Measurements from ENCODE around the gene GLIS1.

GLIS1 gene

DNA sequence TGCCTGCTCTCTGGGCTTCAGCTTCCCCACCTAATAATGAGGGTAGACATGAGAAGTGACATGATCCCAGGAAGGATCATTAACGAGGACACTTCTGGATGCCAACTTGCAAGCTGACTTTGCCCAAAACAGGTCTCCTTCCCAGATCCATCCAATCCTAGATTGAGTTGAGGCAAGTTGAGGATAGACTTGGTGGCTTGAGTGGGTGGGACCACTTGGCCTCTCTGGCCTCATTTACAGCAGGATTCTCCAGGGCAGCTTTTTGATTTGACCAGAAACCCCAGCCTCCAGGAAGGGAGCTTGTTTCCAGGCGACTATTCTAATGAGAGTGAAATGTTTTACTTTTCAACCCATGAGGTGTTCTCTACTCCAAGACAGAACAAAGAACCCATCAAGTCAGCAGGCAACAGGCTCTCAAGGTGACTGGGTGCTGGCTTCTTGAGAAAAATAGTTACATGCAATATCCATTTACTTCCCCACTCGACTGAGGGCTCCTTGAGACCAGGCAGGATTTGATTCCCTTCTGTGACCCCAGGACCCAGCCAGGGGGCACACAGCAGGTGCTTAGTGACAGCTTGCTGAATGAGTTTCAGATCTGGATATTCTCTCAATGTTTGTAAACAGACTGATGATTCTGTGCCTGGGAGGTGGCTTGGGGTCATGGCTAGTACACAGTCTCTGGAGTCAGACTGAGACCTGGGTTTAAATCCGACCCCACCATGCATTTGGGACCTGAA is 151.5 kb downstream of the GLIS1 start:
- H3K4me3 ChIP-seq (ENCODE audit: low read length): no peak overlapping the region
- no peak for DNase-seq (ENCODE audit: low read depth)
- TF ChIP-seq, protein P1, sequence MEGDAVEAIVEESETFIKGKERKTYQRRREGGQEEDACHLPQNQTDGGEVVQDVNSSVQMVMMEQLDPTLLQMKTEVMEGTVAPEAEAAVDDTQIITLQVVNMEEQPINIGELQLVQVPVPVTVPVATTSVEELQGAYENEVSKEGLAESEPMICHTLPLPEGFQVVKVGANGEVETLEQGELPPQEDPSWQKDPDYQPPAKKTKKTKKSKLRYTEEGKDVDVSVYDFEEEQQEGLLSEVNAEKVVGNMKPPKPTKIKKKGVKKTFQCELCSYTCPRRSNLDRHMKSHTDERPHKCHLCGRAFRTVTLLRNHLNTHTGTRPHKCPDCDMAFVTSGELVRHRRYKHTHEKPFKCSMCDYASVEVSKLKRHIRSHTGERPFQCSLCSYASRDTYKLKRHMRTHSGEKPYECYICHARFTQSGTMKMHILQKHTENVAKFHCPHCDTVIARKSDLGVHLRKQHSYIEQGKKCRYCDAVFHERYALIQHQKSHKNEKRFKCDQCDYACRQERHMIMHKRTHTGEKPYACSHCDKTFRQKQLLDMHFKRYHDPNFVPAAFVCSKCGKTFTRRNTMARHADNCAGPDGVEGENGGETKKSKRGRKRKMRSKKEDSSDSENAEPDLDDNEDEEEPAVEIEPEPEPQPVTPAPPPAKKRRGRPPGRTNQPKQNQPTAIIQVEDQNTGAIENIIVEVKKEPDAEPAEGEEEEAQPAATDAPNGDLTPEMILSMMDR (conservative IDR thresholded peaks at IDR 0.05; ENCODE audit: low read depth, low read length): no peak

DNA sequence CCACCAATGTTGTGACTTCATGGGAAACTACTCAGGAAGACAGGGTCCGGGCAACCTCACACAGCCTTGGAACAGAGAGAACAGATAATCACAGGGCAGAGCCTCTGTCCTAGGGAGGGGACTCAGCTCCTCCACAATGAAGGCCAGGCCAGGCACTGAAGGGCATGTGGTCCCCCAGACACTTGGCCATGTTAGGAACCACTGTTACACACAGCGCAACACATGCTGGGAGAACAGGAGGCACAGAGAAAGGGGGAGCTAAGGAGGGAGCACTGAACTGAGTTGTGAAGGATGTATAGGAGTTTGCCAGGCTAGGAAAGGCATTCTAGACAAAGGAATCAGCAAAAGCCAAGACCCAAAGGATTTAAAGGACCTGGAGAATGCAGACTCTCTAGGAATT is 152.2 kb downstream of the GLIS1 start:
- TF ChIP-seq, protein P1 (conservative IDR thresholded peaks at IDR 0.05; ENCODE audit: low read depth, low read length): no peak
- no peak overlapping the region for H3K4me3 ChIP-seq (ENCODE audit: low read length)
- DNase-seq (ENCODE audit: low read depth): no peak

DNA sequence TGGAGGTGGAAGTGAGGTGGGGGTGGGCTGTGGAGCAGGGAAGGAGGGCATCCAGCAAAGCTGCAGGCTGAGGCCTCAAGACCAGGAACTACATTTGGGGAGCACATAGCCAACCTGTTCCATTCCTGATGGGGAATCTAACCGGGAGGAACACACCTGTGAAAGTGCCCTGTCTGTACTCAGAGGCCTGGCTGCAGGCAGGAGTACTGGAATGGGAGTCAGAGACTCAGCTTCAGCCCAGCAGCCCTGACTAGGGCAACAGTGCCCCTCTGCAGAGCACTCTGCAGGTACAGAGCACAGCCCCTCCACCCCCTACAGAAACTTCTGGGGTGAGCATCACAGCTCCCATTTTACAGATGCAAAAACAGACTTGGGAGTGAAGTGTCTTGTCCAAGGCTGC is 153.4 kb downstream of the GLIS1 start:
- TF ChIP-seq, protein P1 (conservative IDR thresholded peaks at IDR 0.05; ENCODE audit: low read depth, low read length): no peak
- DNase-seq (ENCODE audit: low read depth): no peak
- H3K4me3 ChIP-seq (ENCODE audit: low read length): no peak overlapping the region

DNA sequence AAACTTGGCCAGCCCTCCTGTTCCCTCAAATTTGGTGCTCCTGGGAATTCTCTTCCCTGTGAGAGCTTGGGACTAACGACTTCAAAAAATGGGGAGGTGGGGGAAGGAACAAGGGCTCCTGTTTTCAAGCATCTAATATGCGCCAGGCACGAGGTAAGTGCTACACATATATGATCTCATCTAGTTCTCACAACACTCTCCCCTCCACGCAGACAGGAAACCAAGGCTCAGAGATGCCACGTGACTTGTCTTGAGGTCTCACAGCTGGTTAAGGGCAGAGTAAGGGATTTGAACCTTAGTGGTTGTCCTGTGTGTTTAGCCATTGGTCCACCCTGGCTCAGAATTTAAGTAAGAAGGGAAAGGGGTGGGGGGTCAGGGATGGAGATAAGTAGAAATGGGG is 153.8 kb downstream of the GLIS1 start:
- no peak for DNase-seq (ENCODE audit: low read depth)
- no peak overlapping the region for H3K4me3 ChIP-seq (ENCODE audit: low read length)
- TF ChIP-seq, protein P1 (conservative IDR thresholded peaks at IDR 0.05; ENCODE audit: low read depth, low read length): no peak

DNA sequence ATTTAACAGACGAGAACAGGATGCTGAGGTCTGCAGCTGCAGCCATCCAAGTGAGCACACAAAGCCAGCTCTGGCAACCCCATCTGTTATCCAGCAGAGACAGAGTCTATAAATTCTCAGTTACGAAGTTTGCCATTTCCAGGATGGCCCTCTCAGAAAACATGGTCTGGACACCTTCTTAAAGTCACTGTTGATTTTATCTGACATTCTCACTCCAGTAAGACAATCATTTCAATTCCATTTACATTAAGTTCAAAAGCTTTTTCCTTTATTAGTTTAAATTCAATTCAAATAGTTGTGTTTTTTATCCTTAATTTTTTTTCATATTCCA is 154.2 kb downstream of the GLIS1 start:
- TF ChIP-seq, protein P1 (conservative IDR thresholded peaks at IDR 0.05; ENCODE audit: low read depth, low read length): no peak
- no peak for DNase-seq (ENCODE audit: low read depth)
- H3K4me3 ChIP-seq (ENCODE audit: low read length): no peak overlapping the region

DNA sequence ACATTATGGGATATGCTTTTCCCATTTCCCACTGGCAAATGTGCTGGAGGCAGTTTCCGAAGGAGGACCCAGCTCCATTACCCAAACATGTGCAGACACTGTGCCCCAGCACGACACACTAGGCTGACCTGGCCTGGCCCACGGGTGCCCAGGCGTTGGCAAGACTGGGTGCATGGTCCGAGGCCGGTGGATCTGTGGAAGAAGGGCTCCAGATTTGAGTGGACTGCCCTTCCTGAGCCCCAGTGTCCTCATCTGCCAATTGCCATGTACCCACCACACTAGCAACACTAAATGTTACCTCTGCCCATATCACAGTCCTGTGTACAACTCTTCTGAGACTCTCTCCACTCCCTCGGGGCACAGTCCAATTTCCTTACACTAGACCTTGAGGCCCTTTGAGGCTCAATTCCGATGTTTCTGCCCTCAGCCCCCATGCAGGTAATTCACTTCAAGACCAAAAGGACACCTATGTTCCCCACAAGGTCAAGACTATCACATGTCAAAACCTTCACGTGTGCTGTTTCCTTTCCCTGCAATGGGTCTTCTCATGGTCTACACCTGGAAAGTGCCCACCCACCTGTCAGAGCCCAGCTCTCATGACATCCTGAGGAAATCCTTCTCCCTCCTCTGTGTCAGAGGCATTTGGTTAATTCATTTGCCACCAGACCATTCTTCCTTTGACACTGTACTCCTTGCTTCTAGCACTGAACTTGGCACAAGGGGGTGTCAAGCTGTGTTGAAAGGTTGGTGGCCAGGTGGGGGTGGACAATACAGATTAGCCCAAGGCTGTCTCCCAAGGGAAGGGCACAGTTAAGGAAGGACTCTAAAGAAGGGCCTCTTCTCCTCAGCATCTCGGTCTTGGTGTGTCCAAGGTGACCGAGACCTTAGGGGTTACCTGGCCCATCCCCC is 154.8 kb downstream of the GLIS1 start:
- no peak for DNase-seq (ENCODE audit: low read depth)
- TF ChIP-seq, protein P1 (conservative IDR thresholded peaks at IDR 0.05; ENCODE audit: low read depth, low read length): no peak
- no peak overlapping the region for H3K4me3 ChIP-seq (ENCODE audit: low read length)

All from retinal pigment epithelial cell (primary cell).